GM13976 (cell line): Measurements from ENCODE around the gene ETV4.

Source experiments
- DNase-seq: peaks from one replicate; pipeline ENCODE4 v3.0.0; 2012; ENCODE audit warnings: low spot score
- in situ Hi-C: fragments of 300-500 bp; cut with MboI; formaldehyde crosslinking; loops from one replicate; pipeline ENCODE4 v1.12.0; 2022; ENCODE audit warnings: low sequenced_read_pairs, mixed read lengths, inconsistent platforms; ENCODE audit not compliant: unreplicated experiment
- TF ChIP-seq, protein P1 (sequence below): IDR thresholded peaks from 2 replicates; pipeline ENCODE4 v1.5.1; 2012; ENCODE audit warnings: borderline replicate concordance, mild to moderate bottlenecking; ENCODE audit not compliant: insufficient read depth; ENCODE audit errors: extremely low read depth, missing control alignments, control extremely low read depth

The ETV4 gene

DNA sequence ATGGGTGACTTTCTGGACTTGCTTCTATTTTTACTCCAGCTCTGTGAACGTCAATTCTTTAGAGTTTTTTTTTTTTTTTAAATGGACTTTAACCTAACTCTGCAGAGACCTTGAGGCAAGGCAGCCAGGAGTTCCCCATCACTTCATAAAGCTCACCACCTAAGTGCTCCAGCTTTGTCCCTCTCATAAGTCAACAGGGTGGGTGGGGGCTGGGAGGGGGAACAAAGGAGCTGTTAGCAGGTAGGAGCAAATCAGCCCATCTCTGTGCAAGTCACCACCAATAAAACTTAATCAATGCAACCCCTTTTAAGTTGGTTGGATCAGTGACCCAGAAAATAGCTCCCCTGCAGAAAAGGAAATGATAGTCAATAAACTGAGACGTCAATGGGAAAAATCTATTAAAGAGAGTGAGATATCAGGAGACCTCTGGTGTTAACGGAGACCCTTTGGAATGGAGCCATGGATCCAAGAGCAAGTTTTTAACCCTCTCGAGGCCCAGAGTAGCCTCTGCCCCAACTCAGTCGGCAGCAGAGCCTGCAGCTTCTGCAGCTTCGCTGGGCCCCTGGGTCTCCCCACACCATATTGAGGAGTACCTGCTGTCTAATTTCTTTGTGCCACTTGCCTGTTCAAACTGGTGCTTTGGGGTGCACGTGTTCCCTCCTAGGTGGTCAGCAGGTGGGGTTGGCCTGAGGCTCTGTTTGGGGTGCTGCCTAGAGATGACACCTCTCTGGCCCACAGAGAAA lies 27.6 kb upstream of the ETV4 start:
- in situ Hi-C loops = no loop called here

DNA sequence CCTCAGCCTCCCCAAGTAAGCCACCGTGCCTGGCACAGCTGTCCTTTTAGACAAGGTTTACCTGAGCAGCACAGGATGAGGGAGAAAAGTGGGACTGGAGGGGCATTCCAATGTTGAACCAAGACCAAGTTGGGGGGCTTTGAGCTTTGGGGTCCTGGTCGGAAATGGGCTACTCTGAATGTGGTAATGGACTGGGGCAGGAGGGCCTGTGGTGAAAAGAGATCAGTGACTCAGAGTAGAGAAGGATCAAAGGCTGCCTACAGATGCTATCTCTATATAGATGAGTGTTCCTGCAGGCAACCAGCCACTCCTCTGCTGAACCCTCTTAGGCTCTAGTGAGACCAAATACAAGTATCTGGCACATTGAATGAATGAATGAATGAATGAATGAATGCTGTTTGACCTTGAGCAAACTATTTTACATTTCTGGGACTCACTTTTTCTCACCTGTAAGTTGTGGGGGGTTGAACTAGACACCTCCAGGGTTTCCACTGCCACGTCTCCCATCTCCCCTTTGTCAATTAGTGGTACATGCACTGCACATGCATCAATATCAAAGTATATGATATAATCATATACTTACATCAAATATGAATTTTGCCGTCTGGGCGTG lies 26.3 kb upstream of the ETV4 start:
- DNase-seq = no peak
- TF ChIP-seq, protein P1, sequence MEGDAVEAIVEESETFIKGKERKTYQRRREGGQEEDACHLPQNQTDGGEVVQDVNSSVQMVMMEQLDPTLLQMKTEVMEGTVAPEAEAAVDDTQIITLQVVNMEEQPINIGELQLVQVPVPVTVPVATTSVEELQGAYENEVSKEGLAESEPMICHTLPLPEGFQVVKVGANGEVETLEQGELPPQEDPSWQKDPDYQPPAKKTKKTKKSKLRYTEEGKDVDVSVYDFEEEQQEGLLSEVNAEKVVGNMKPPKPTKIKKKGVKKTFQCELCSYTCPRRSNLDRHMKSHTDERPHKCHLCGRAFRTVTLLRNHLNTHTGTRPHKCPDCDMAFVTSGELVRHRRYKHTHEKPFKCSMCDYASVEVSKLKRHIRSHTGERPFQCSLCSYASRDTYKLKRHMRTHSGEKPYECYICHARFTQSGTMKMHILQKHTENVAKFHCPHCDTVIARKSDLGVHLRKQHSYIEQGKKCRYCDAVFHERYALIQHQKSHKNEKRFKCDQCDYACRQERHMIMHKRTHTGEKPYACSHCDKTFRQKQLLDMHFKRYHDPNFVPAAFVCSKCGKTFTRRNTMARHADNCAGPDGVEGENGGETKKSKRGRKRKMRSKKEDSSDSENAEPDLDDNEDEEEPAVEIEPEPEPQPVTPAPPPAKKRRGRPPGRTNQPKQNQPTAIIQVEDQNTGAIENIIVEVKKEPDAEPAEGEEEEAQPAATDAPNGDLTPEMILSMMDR = no peak
- in situ Hi-C loops = no loop called here

More for the DNA sequence above, 27.6 kb upstream of the ETV4 start:
- TF ChIP-seq, protein P1 = no peak
- no peak for DNase-seq

- in situ Hi-C loops = no loop called here
- no peak for DNase-seq
- TF ChIP-seq, protein P1 = no peak
Measured at GRCh38 chr17:43570518-43570928, 24.4 kb upstream of the ETV4 start.

DNA sequence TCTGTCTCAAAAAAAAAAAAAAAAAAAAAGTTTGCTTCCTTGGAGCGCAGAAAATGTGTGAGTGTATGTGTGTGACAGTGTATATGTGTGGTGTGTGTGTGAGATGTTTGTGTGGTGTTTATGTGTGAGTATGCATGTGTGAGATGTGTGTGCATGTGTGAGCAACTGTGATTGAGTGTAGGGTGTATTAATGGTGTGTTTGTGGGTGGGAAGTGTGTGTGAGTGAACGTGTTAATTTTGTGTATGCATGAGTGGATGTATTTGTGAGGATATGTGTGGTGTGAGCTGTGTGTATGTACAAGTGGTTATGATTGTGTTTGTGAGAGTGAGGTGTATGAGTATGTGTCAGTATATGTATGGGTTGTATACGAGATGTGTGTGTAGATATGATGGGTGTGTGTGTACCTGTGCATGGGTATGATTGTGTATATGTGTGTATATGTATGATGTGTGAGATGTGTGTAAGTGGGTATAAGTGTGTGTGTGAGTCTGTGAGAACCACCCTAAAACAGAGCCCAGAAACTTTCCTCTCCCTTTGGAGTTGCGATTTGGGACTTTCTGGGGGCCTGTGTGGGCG lies 22.5 kb upstream of the ETV4 start:
- TF ChIP-seq, protein P1 = no peak
- in situ Hi-C loops = no loop called here
- DNase-seq = no peak

DNA sequence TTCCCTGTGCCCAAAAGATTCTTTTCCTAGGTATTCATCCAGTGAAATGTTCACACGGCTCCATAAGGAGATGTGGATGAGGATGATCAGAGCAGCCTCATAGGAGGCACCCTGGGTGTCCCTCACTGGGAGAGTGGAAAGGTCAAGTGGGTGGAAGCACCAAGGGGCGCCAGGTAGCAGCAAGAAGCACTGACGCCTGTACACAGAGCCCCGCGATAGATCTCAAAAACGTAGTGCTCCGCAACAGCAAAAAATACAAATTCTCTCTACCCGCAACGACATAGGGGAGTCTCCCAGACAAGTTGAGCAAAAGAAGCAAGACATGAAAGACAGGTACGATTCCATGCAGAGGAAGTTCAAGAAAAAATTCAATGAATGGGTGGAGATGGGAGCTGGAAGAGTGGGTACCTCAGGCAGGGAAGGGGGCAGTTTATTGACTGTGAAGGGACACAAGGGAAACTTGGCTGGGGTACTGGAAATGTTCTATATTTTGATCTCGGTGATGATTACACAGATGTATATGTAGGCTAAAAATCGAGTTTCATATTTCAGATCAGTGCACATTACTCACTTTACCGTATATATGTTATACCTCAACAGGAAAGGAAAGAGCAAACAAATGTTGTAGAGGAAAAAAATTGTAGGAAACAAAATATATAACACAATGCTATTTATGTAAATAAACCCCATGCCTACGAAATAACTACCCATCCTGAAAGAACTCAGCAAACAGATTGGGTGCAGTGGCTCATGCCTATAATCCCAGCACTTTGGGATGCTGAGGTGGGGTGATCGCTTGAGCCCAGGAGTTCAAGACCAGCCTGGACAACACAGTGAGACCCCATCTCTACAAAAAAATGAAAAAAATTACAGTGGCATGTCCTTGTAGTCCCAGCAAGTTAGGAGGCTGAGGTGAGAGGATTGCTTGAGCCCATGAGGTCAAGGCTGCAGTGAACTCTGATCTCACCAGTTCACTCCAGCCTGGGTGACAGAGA lies 17.8 kb upstream of the ETV4 start:
- DNase-seq = no peak
- in situ Hi-C loops = no loop called here
- TF ChIP-seq, protein P1 = no peak
